HCT116 (cell line): ENCODE results near the gene TREML1. TPM values are rescaled to one million over a fixed set of nuclear protein-coding genes. Genes with fewer than 3 reads are reported as not detected.

Source experiments
- ATAC-seq: fragments of 200-7000 bp; cut with Tn5 transposase; 2 replicates; pipeline ENCODE4 v1.9.1; 2020; ENCODE audit warnings: mild to moderate bottlenecking, moderate library complexity
- BruUV-seq: library from RNA; stranded (reverse); fragments of 400-500 nt; replicated peaks from 2 replicates; lab custom pipeline; 2021; lab: Mats Ljungman, UMichigan
- CTCF ChIA-PET: fragments of 300-600 bp; sonication (Branson Sonifier 250); formaldehyde crosslinking; loops from one replicate; lab custom pipeline; 2021; ENCODE audit warnings: antibody characterized with exemption; lab: Charles Lee
- POLR2A ChIA-PET: fragments of 300-600, 350-600 bp; sonication (Branson Sonifier 250); formaldehyde crosslinking; loops from one replicate; lab custom pipeline; 2021; ENCODE audit warnings: antibody characterized with exemption; lab: Charles Lee
- RAD21 ChIA-PET, 2 experiments: fragments of 300-600 bp; sonication (Branson Sonifier 250); formaldehyde crosslinking; loops; one replicate each; lab custom pipeline; 2023; ENCODE audit warnings: low total read pairs in 2 of 2; ENCODE audit not compliant: uncharacterized antibody in 2 of 2, unreplicated experiment in 2 of 2, low non-redundant PET in 1 of 2; lab: Charles Lee
- DNase-seq: peaks from one replicate; pipeline ENCODE4 v3.0.0-alpha.2; 2010; ENCODE audit warnings: low read depth, low spot score
- H2AFZ ChIP-seq: fragments of 200-600 bp; shearing (Covaris generic), sonication (generic); 2 replicates; pipeline ENCODE4 v1.6.1; 2017; ENCODE audit warnings: low read depth, mixed run types, mixed read lengths, antibody characterized with exemption, low read length; ENCODE audit not compliant: poor library complexity, severe bottlenecking
- H3K27ac ChIP-seq: 2 replicates; pipeline ENCODE4 v1.5.1; 2012; ENCODE audit warnings: low read depth, low read length
- H3K27me3 ChIP-seq: fragments of 200-600 bp; sonication (generic); 2 replicates; pipeline ENCODE4 v1.6.1; 2016; ENCODE audit warnings: mixed run types, low read length, mixed read lengths; ENCODE audit not compliant: insufficient read depth
- H3K36me3 ChIP-seq, 2 experiments: fragments of 200-500 bp in 1 of 2; fragments of 200-600 bp in 1 of 2; sonication (Bioruptor generic) in 1 of 2; sonication (generic) in 1 of 2; 2 replicates each; pipeline versions ENCODE4 v1.5.1 to v1.6.1; 2014 to 2016; ENCODE audit warnings: low read length in 2 of 2, inconsistent platforms in 1 of 2, mixed read lengths in 1 of 2, mixed run types in 1 of 2; ENCODE audit not compliant: insufficient read depth in 2 of 2, control insufficient read depth in 1 of 2
- H3K4me1 ChIP-seq, 2 experiments: fragments of 200-600 bp in 1 of 2; sonication (generic) in 1 of 2; 2 replicates each; pipeline versions ENCODE4 v1.5.1 to v1.6.1; 2012 to 2017; ENCODE audit warnings: low read length in 2 of 2, inconsistent platforms in 1 of 2, mild to moderate bottlenecking in 1 of 2, mixed read lengths in 1 of 2, mixed run types in 1 of 2, moderate library complexity in 1 of 2; ENCODE audit not compliant: insufficient read depth in 2 of 2, control insufficient read depth in 1 of 2
- H3K4me2 ChIP-seq: fragments of 200-600 bp; sonication (generic); 2 replicates; pipeline ENCODE4 v1.6.1; 2017; ENCODE audit warnings: mixed run types, low read length, mixed read lengths
- H3K4me3 ChIP-seq, 2 experiments: fragments of 200-600 bp in 1 of 2; sonication (generic) in 1 of 2; replicated peaks in 1 of 2; 2 replicates each; pipeline ENCODE4 v1.5.1; 2011 to 2016; ENCODE audit warnings: low read length in 2 of 2, control low read depth in 1 of 2, low read depth in 1 of 2, mild to moderate bottlenecking in 1 of 2, mixed read lengths in 1 of 2, mixed run types in 1 of 2
- H3K79me2 ChIP-seq: fragments of 200-600 bp; sonication (generic); 2 replicates; pipeline ENCODE4 v1.6.1; 2017; ENCODE audit warnings: mild to moderate bottlenecking, mixed run types, low read length, moderate library complexity, mixed read lengths; ENCODE audit not compliant: insufficient read depth
- H3K9ac ChIP-seq: fragments of 200-600 bp; sonication (generic); 2 replicates; pipeline ENCODE4 v1.6.1; 2016; ENCODE audit warnings: low read length, mixed read lengths
- H3K9me2 ChIP-seq: fragments of 200-600 bp; sonication (generic), shearing (Covaris generic); 2 replicates; pipeline ENCODE4 v1.6.1; 2017; ENCODE audit warnings: mixed run types, mild to moderate bottlenecking, moderate library complexity; ENCODE audit not compliant: insufficient read depth
- H3K9me3 ChIP-seq, 2 experiments: fragments of 200-500 bp in 1 of 2; fragments of 200-600 bp in 1 of 2; sonication (Bioruptor generic) in 1 of 2; sonication (generic) in 1 of 2; 2 replicates each; pipeline ENCODE4 v1.6.1; 2014 to 2017; ENCODE audit warnings: low read length in 2 of 2, mixed read lengths in 2 of 2, inconsistent platforms in 1 of 2, low read depth in 1 of 2, mild to moderate bottlenecking in 1 of 2, mixed run types in 1 of 2, moderate library complexity in 1 of 2; ENCODE audit not compliant: control insufficient read depth in 1 of 2, insufficient read depth in 1 of 2
- H4K20me1 ChIP-seq: fragments of 200-600 bp; sonication (generic), shearing (Covaris generic); 2 replicates; pipeline ENCODE4 v1.6.1; 2017; ENCODE audit warnings: mixed run types, mild to moderate bottlenecking, moderate library complexity; ENCODE audit not compliant: insufficient read depth
- ATF3 ChIP-seq: IDR thresholded peaks from 2 replicates; pipeline ENCODE4 v1.6.1; 2012
- EGR1 ChIP-seq: IDR thresholded peaks from 2 replicates; pipeline ENCODE4 v1.6.1; 2012; ENCODE audit warnings: low read depth
- ELF1 ChIP-seq: IDR thresholded peaks from 2 replicates; pipeline ENCODE4 v1.6.1; 2012; ENCODE audit warnings: low read depth, borderline replicate concordance
- FOSL1 ChIP-seq: IDR thresholded peaks from 2 replicates; pipeline ENCODE4 v1.6.1; 2012; ENCODE audit warnings: low read depth
- POLR2A ChIP-seq: IDR thresholded peaks from 2 replicates; pipeline ENCODE4 v1.7.0; 2011; ENCODE audit warnings: borderline replicate concordance; ENCODE audit not compliant: insufficient read depth, insufficient read length; ENCODE audit errors: extremely low read depth
- RAD21 ChIP-seq: IDR thresholded peaks from 2 replicates; pipeline ENCODE4 v1.6.1; 2012; ENCODE audit warnings: low read depth, mild to moderate bottlenecking
- SIN3A ChIP-seq: IDR thresholded peaks from 2 replicates; pipeline ENCODE4 v1.6.1; 2012; ENCODE audit warnings: low read depth
- ZNF274 ChIP-seq: fragments of 200-500 bp; sonication (Bioruptor generic); IDR thresholded peaks from 2 replicates; pipeline ENCODE4 v1.6.1; 2014; ENCODE audit warnings: mild to moderate bottlenecking, low read depth, low read length, inconsistent platforms
- intact Hi-C: fragments of 100-400 bp; cut with micrococcal nuclease; formaldehyde crosslinking; loops from 2 replicates; pipeline ENCODE4 v1.10.0; 2022
- total RNA-seq: library from RNA; stranded (reverse); gene quantifications from one replicate; pipeline ENCODE4 v1.2.1, GENCODE V29; 2021; ENCODE audit not compliant: unreplicated experiment

The TREML1 gene
- total RNA-seq, 1 experiment from 2014 or later: not detected

DNA sequence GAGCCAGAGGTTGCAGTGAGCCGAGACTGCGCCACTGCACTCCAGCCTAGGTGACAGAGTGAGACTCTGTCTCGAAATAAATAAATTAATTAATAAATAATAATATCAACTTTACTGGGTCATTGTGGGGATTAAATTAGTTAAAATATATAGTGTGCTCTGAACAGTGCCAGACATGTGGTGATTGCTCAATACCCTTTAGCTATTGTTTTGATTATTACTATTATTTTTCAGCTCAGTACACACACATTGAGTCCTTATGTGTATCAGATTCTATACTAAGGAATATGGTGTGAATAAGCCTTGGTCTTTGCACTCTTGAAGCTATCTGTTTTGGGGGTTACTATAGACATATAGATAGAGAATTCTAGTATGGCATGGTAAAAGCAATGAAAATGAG lies 28.9 kb downstream of the TREML1 start:
- Histone ChIP-seq H3K27ac (no peak overlapping the region), H3K9ac (no peak overlapping the region), H3K79me2 (no peaks in the 10 kb centered on the region), H3K27me3 (no peaks in the 10 kb centered on the region), H3K36me3 (no peaks in the 10 kb centered on the region), H3K4me1 (no peaks in the 10 kb centered on the region), H3K9me2 (no peaks in the 10 kb centered on the region), H4K20me1 (no peaks in the 10 kb centered on the region), H3K4me2 (no peak overlapping the region), H3K4me3 (no peak overlapping the region), H2AFZ (no peak overlapping the region), H3K9me3 (no peaks in the 10 kb centered on the region)
- POLR2A ChIA-PET: no interaction called here
- RAD21 ChIA-PET: no interaction called here
- TF ChIP-seq ATF3: no peak
- no peak for TF ChIP-seq SIN3A
- TF ChIP-seq ZNF274: no peak
- TF ChIP-seq FOSL1: no peak
- no peak for TF ChIP-seq EGR1
- TF ChIP-seq RAD21: no peak
- BruUV-seq: no TSS peak
- DNase-seq (no peak), ATAC-seq (no peak)
- intact Hi-C loops: no loop called here
- CTCF ChIA-PET: no interaction called here

DNA sequence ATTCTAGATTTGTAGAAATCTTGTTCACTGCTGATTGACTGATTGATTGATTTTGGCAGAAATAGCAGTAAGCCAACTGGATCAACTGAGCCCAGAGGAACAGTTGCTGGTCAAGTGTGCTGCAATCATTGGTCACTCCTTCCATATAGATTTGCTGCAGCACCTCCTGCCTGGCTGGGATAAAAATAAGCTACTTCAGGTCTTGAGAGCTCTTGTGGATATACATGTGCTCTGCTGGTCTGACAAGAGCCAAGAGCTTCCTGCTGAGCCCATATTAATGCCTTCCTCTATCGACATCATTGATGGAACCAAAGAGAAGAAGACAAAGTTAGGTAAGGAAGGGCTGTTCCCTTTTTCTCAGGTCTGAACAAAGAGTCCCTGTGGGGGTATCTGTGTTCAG lies 31.2 kb downstream of the TREML1 start:
- intact Hi-C loops: no loop called here
- Histone ChIP-seq H3K27me3 (no peaks in the 10 kb centered on the region), H3K27ac (no peak overlapping the region), H3K4me2 (no peak overlapping the region), H4K20me1 (no peaks in the 10 kb centered on the region), H3K36me3 (no peaks in the 10 kb centered on the region), H2AFZ (no peak overlapping the region), H3K9ac (no peak overlapping the region), H3K9me2 (no peaks in the 10 kb centered on the region), H3K4me3 (no peak overlapping the region), H3K79me2 (no peaks in the 10 kb centered on the region), H3K9me3 (no peaks in the 10 kb centered on the region), H3K4me1 (no peaks in the 10 kb centered on the region)
- CTCF ChIA-PET: interaction anchor here (0.9 kb wide), 1 partner anchor 21 kb away, joined by 3 read pairs; no protein-coding TSS in a partner anchor
- RAD21 ChIA-PET: no interaction called here
- no peak for ATAC-seq
- no peak for DNase-seq
- no TSS peak for BruUV-seq
- TF ChIP-seq POLR2A (no peak), ZNF274 (no peak), ELF1 (no peak)
- POLR2A ChIA-PET: no interaction called here
